Activated CD8-positive, alpha-beta memory T cell treated with anti-CD3 and anti-CD28 coated beads for 24 hours (primary cell): ENCODE results near the gene ZFAND2A.
"Not testable (repeated sequence)": the region's sequence is repeated elsewhere in the genome, so short reads cannot be mapped to it uniquely, and the experiment has no call there.

Experiments
- DNase-seq: peaks from one replicate; pipeline ENCODE4 v3.0.0-alpha.2; 2020

Gene ZFAND2A

GRCh38 chr7:1174881-1175596, 15.0 kb upstream of the ZFAND2A start:
- DNase-seq: no peak

- no peak for DNase-seq
Observed at GRCh38 chr7:1174002-1174401, 14.0 kb upstream of the ZFAND2A start.

- no peak for DNase-seq
Observed at GRCh38 chr7:1172666-1173523, 12.9 kb upstream of the ZFAND2A start.

GRCh38 chr7:1171516-1171915, 11.5 kb upstream of the ZFAND2A start:
- DNase-seq: not testable (repeated sequence)

- DNase-seq: no peak
Observed at GRCh38 chr7:1170741-1171501, 10.9 kb upstream of the ZFAND2A start.

- peak; percentile 98 for DNase-seq
Observed at GRCh38 chr7:1169409-1170368, 9.7 kb upstream of the ZFAND2A start.

- DNase-seq: no peak
Observed at GRCh38 chr7:1168422-1168821, 8.4 kb upstream of the ZFAND2A start.

- DNase-seq: no peak
Observed at GRCh38 chr7:1164436-1164835, 4.4 kb upstream of the ZFAND2A start.

- DNase-seq: no peak
Observed at GRCh38 chr7:1163121-1163520, 3.1 kb upstream of the ZFAND2A start.

- no peak for DNase-seq
Observed at GRCh38 chr7:1160670-1161021, 650 bp upstream of the ZFAND2A start.

GRCh38 chr7:1159231-1159630, 765 bp downstream of the ZFAND2A start:
- DNase-seq: not testable (repeated sequence)

GRCh38 chr7:1158203-1159126, 1.5 kb downstream of the ZFAND2A start:
- DNase-seq: no peak

GRCh38 chr7:1156782-1157535, 3.0 kb downstream of the ZFAND2A start:
- no peak for DNase-seq

GRCh38 chr7:1155818-1156781, 3.9 kb downstream of the ZFAND2A start:
- DNase-seq: not testable (repeated sequence)

- DNase-seq: no peak
Observed at GRCh38 chr7:1154172-1154739, 5.7 kb downstream of the ZFAND2A start.

GRCh38 chr7:1152492-1152891, 7.5 kb downstream of the ZFAND2A start:
- DNase-seq: no peak

GRCh38 chr7:1151653-1152425, 8.2 kb downstream of the ZFAND2A start:
- no peak for DNase-seq

GRCh38 chr7:1151156-1151555, 8.8 kb downstream of the ZFAND2A start:
- DNase-seq: no peak
